HG02943 (cell line): Measurements from ENCODE around the gene ACACB.
"Not testable (repeated sequence)": the region's sequence is repeated elsewhere in the genome, so short reads cannot be mapped to it uniquely, and the experiment has no call there.

Source experiments
- ATAC-seq: cut with Tn5 transposase; IDR thresholded peaks from one replicate; pipeline ENCODE4 v1.9.1; 2021; ENCODE audit warnings: mild to moderate bottlenecking, low read depth, moderate library complexity; ENCODE audit not compliant: unreplicated experiment

The ACACB gene

GRCh38 chr12:109169686-109170085 is 53.3 kb downstream of the ACACB start:
- no peak for ATAC-seq

- no peak for ATAC-seq
Observed at GRCh38 chr12:109170324-109170723, 53.9 kb downstream of the ACACB start.

GRCh38 chr12:109172787-109173186 is 56.4 kb downstream of the ACACB start:
- ATAC-seq = not testable (repeated sequence)

- no peak for ATAC-seq
Observed at GRCh38 chr12:109173443-109174240, 57.3 kb downstream of the ACACB start.

- no peak for ATAC-seq
Observed at GRCh38 chr12:109174468-109174867, 58.1 kb downstream of the ACACB start.

- ATAC-seq = no peak
Observed at GRCh38 chr12:109178532-109178931, 62.1 kb downstream of the ACACB start.

GRCh38 chr12:109179927-109180326 is 63.5 kb downstream of the ACACB start:
- no peak for ATAC-seq

GRCh38 chr12:109182041-109182839 is 65.9 kb downstream of the ACACB start:
- no peak for ATAC-seq

GRCh38 chr12:109185441-109185840 is 69.1 kb downstream of the ACACB start:
- no peak for ATAC-seq

- ATAC-seq = no peak
Observed at GRCh38 chr12:109186993-109187653, 70.7 kb downstream of the ACACB start.

- ATAC-seq = no peak
Observed at GRCh38 chr12:109188108-109188712, 71.8 kb downstream of the ACACB start.

GRCh38 chr12:109189291-109189690 is 72.9 kb downstream of the ACACB start:
- no peak for ATAC-seq

GRCh38 chr12:109191621-109192250 is 75.3 kb downstream of the ACACB start:
- ATAC-seq = no peak

GRCh38 chr12:109192358-109192757 is 76.0 kb downstream of the ACACB start:
- ATAC-seq = no peak

- no peak for ATAC-seq
Observed at GRCh38 chr12:109193896-109194295, 77.5 kb downstream of the ACACB start.

GRCh38 chr12:109196332-109196731 is 79.9 kb downstream of the ACACB start:
- no peak for ATAC-seq

- ATAC-seq = no peak
Observed at GRCh38 chr12:109197327-109197726, 80.9 kb downstream of the ACACB start.

- no peak for ATAC-seq
Observed at GRCh38 chr12:109199324-109199723, 82.9 kb downstream of the ACACB start.

- ATAC-seq = no peak
Observed at GRCh38 chr12:109200825-109201495, 84.6 kb downstream of the ACACB start.

GRCh38 chr12:109201496-109201885 is 85.1 kb downstream of the ACACB start:
- no peak for ATAC-seq
